Body of pancreas (tissue), 4 donors: ENCODE measurements around the gene NEDD4L. TPM values are rescaled to one million over a fixed set of nuclear protein-coding genes. Genes with fewer than 3 reads are reported as not detected.
"Not testable (repeated sequence)": the region's sequence is repeated elsewhere in the genome, so short reads cannot be mapped to it uniquely, and the experiment has no call there.

Source experiments
- ATAC-seq: fragments of 150-250 bp; one replicate; pipeline ENCODE4 v1.9.1; 2016
- DNase-seq, 4 donors: peaks; one replicate each; pipeline ENCODE4 v3.0.0-alpha.2; 2019
- H3K27ac ChIP-seq, 4 donors: fragments of 200-600 bp; sonication (generic); 1 replicate in 3 of 4; 2 replicates in 1 of 4; pipeline versions ENCODE4 v1.5.1 to v1.6.1; 2016 to 2019; ENCODE audit warnings: mild to moderate bottlenecking in 1 of 4, mixed read lengths in 1 of 4, moderate library complexity in 1 of 4
- H3K27me3 ChIP-seq, 2 donors: fragments of 200-600 bp; sonication (generic); one replicate each; pipeline ENCODE4 v1.6.0; 2016; ENCODE audit warnings: mild to moderate bottlenecking in 1 of 2
- H3K36me3 ChIP-seq, 2 donors: fragments of 200-600 bp; sonication (generic); replicated peaks in 1 of 2; 2 replicates each; pipeline ENCODE4 v1.5.1; 2016; ENCODE audit warnings: low read depth in 2 of 2; ENCODE audit not compliant: insufficient read depth in 1 of 2
- H3K4me1 ChIP-seq: fragments of 200-600 bp; sonication (generic); one replicate; pipeline ENCODE4 v1.6.0; 2016
- H3K4me3 ChIP-seq, 2 donors: fragments of 200-600 bp; sonication (generic); 1 replicate in 1 of 2; 2 replicates in 1 of 2; pipeline ENCODE4 v1.5.1; 2016 to 2019
- H3K9me3 ChIP-seq, 3 donors: fragments of 200-600 bp; sonication (generic); 1 replicate in 2 of 3; 2 replicates in 1 of 3; pipeline ENCODE4 v1.5.1; 2016
- POLR2A ChIP-seq, 3 donors: fragments of 450-650 bp; IDR thresholded peaks; one replicate each; pipeline ENCODE4 v1.6.1; 2016; ENCODE audit warnings: antibody characterized with exemption in 3 of 3, mild to moderate bottlenecking in 2 of 3
- WGBS, 2 donors: methylation state at CpG; one replicate each; pipeline ENCODE4 v1.1.5; 2017; 5-methylcytosine and 5-hydroxymethylcytosine counted together
- intact Hi-C: fragments of 100-400 bp; cut with DNase I; formaldehyde crosslinking; loops from one replicate; pipeline ENCODE4 v1.15.1; 2023
- total RNA-seq, 2 donors: library from RNA; depleted of rRNA; stranded (reverse); fragments of >200 nt; gene quantifications; one replicate each; pipeline ENCODE4 v1.1.0, GENCODE V29; 2016
- TF ChIP-seq, protein P1 (sequence below), 7 experiments: fragments of 450-650 bp in 4 of 7; fragments of 200-600 bp in 3 of 7; sonication (generic) in 3 of 7; IDR thresholded peaks; one replicate each; pipeline ENCODE4 v1.5.1; 2016 to 2019; ENCODE audit warnings: antibody characterized with exemption in 7 of 7

NEDD4L gene
- total RNA-seq, result 100 to 1,000 TPM; 105 to 108 TPM

DNA sequence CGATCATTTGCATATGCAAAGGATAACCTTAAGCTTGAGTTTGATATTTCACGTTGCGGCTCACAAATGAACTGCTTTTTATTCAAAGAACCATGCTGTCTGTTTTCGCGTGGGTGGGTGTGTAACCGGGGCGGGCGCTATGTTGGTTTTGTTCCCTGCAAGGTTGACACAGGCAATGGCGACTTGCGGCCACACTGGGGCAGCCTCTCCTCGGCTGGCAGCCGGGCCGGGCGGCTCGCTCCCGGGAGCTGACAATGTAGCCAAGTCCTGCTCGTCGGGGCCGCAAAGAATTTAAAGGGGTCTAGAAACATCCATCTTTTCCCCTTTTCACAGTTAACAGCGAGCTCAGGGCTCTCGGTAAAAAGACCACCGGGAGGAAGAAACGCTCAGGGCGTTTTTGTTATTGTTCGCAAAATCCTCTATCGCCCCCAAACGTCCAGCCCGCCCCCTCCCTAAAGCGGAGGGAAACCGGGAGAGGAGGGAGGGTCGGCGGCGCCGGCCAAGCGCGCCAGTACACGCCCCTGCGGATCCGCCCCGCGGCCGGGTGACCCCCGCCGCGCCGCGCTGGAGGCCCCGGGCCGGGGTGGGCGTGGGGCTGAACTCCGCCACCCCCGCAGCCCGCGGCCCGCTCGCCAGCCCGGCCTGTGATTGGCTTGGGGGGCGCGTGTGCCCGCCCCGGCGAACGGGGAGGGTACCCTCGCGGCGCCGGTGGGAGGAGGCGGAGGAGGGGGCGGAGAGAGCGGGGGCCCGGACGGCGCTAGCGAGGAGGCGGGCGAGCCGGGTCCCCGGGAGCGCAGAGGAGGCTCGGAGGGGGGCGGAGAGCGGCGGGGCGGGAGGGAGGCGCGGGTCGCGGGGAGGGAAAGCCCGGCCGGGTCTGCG is at the start of gene NEDD4L:
Gene NEDD4L, plus strand, starts transcription at position 736 of the 879 bp plus-strand sequence. CDS start 435 bp downstream, outside the sequence.
- intact Hi-C loops, result loop anchor here (2.0 kb wide), 1 partner anchor 79 kb away; no protein-coding TSS in a partner anchor
- H3K4me1 ChIP-seq, result peaks cover 27% of the 10 kb centered on the region
- H3K9me3 ChIP-seq, result no peaks in the 10 kb centered on the region
- peak within 1 kb of the TSS; percentile 75 to 92 for H3K4me3 ChIP-seq
- H3K27me3 ChIP-seq, result no peaks in the 10 kb centered on the region
- DNase-seq, result peak; percentile 87 to 89 (median 88)
- peak within 1 kb of the TSS; percentile 75 to 97 (median 94) for H3K27ac ChIP-seq
- TF ChIP-seq POLR2A (IDR thresholded peaks at IDR 0.05), result peak in 2 of 3 donors; percentile 28 to 36
- TF ChIP-seq, protein P1, sequence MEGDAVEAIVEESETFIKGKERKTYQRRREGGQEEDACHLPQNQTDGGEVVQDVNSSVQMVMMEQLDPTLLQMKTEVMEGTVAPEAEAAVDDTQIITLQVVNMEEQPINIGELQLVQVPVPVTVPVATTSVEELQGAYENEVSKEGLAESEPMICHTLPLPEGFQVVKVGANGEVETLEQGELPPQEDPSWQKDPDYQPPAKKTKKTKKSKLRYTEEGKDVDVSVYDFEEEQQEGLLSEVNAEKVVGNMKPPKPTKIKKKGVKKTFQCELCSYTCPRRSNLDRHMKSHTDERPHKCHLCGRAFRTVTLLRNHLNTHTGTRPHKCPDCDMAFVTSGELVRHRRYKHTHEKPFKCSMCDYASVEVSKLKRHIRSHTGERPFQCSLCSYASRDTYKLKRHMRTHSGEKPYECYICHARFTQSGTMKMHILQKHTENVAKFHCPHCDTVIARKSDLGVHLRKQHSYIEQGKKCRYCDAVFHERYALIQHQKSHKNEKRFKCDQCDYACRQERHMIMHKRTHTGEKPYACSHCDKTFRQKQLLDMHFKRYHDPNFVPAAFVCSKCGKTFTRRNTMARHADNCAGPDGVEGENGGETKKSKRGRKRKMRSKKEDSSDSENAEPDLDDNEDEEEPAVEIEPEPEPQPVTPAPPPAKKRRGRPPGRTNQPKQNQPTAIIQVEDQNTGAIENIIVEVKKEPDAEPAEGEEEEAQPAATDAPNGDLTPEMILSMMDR (IDR thresholded peaks at IDR 0.05), result peak; percentile 84 to 95 (median 93)
- no peaks in the 10 kb centered on the region for H3K36me3 ChIP-seq
- WGBS, 2 donors, result 0% methylated on average over 3 to 42 of the region's 91 CpGs
- ATAC-seq, result peak; percentile 77

DNA sequence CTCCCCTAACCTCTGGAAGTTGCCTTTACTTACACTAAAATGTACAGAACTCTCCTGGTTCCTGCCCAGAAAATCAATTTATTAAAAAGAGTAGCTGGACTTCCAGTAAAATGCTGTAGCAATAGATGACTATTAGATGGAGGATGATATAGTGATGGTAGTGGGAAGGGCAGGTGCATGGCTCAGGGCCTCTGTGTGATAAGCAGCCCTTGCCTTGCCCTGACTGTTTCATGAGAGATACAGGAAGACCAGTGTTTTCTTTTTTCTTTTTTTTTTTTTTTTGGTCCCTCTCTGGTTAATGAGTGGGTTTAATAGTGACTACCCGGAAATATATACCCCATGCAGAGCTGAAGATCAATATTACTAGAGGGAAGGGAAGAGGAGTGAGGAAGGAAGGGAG is 48.7 kb upstream of the NEDD4L start:
- no peaks in the 10 kb centered on the region for H3K9me3 ChIP-seq
- no peaks in the 10 kb centered on the region for H3K36me3 ChIP-seq
- TF ChIP-seq, protein P1 (IDR thresholded peaks at IDR 0.05), result no peak
- TF ChIP-seq POLR2A (IDR thresholded peaks at IDR 0.05), result no peak
- no peaks in the 10 kb centered on the region for H3K4me1 ChIP-seq
- 26 to 33% methylated on average over 1 of the region's 1 CpG for WGBS, 2 donors
- ATAC-seq (no peak), DNase-seq (no peak)
- no peak overlapping the region for H3K4me3 ChIP-seq
- H3K27me3 ChIP-seq, result no peaks in the 10 kb centered on the region
- H3K27ac ChIP-seq, result no peak overlapping the region
- intact Hi-C loops, result no loop called here

DNA sequence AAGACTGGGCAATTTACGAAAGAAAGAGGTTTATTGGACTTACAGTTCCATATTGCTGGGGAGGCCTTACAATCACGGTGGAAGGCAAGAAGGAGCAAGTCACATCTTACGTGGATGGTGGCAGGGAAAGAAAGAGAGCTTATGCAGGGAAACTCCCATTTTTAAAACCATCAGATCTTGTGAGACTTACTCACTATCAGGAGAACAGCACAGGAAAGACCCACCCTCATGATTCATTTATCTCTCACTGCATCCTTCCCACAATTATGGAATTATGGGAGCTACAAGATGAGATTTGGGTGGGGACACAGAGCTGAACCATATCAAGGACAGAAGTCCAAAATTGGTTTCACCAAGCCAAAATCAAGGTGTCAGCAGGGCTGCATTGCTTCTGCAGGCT is 47.1 kb upstream of the NEDD4L start:
- H3K9me3 ChIP-seq, H3K4me3 ChIP-seq, ATAC-seq, intact Hi-C loops, H3K36me3 ChIP-seq, H3K4me1 ChIP-seq, H3K27me3 ChIP-seq, DNase-seq, H3K27ac ChIP-seq: not testable (repeated sequence)
- 89 to 94% methylated on average over 3 of the region's 3 CpGs for WGBS, 2 donors

DNA sequence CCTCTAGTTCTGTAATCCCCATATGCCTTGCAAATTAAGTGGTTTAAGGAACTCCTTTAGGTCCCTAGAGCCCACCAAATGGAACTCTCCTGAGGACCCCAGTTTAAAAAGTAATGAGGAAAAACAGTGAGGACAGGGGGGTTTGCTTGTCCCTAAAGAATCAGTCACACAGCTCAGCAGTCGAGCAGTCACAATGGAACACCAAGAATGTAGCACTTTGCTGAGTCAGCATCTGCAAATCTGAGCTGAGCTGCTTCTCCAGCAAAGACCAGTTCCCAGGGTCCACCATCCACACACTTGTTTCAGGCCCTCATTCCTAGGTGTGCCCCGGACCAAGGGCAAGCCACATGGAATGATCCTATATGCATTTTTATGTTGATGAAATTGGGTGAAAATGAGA is 46.2 kb upstream of the NEDD4L start:
- 92 to 97% methylated on average over 2 of the region's 2 CpGs for WGBS, 2 donors
- Histone ChIP-seq H3K4me3 (no peak overlapping the region), H3K27me3 (no peaks in the 10 kb centered on the region), H3K4me1 (no peaks in the 10 kb centered on the region), H3K36me3 (no peaks in the 10 kb centered on the region), H3K27ac (no peak overlapping the region), H3K9me3 (no peaks in the 10 kb centered on the region)
- ATAC-seq, result no peak
- no peak for TF ChIP-seq POLR2A (IDR thresholded peaks at IDR 0.05)
- TF ChIP-seq, protein P1 (IDR thresholded peaks at IDR 0.05), result no peak
- DNase-seq, result no peak
- intact Hi-C loops, result no loop called here

DNA sequence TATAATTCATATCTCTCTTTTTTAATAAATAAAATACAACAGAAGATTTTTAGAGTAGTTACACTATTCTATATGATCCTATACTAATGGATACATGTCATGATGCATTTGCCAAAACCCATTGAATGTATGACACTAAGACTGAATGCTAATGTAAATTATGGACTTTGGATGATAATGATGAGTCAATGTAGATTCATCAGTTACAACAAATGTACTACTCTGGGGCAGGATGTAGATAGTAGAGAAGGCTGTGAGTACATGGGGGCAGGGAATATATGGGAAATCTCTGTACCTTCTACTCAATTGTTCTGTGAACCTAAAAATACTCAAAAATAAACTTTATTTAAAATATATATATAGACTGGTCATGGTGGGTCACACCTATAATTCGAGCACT is 45.6 kb upstream of the NEDD4L start:
- DNase-seq, result no peak
- H3K36me3 ChIP-seq, result no peaks in the 10 kb centered on the region
- intact Hi-C loops, result no loop called here
- TF ChIP-seq, protein P1 (IDR thresholded peaks at IDR 0.05), result no peak
- no peak for TF ChIP-seq POLR2A (IDR thresholded peaks at IDR 0.05)
- ATAC-seq, result no peak
- H3K4me3 ChIP-seq, result no peak overlapping the region
- no peaks in the 10 kb centered on the region for H3K9me3 ChIP-seq
- WGBS, 2 donors, result 72 to 86% methylated on average over 1 of the region's 1 CpG
- no peaks in the 10 kb centered on the region for H3K27me3 ChIP-seq
- no peaks in the 10 kb centered on the region for H3K4me1 ChIP-seq
- no peak overlapping the region for H3K27ac ChIP-seq
